Bronchial epithelial cell (primary cell): ENCODE results near the gene RAD51B. TPM values are rescaled to one million over a fixed set of nuclear protein-coding genes. Genes with fewer than 3 reads are reported as not detected.

Experiments
- DNase-seq: peaks from one replicate; pipeline ENCODE4 v3.0.0-alpha.2; 2010; ENCODE audit warnings: low read depth
- FAIRE-seq: peaks from 2 replicates; lab custom pipeline; 2011; peaks lifted over from hg19 to GRCh38; lab: Jason Lieb, UNC
- H3K27me3 ChIP-seq: 2 replicates; pipeline ENCODE4 v1.5.1; 2011; ENCODE audit warnings: low read length; ENCODE audit not compliant: control insufficient read depth, insufficient read depth
- H3K36me3 ChIP-seq: 2 replicates; pipeline ENCODE4 v1.5.1; 2011; ENCODE audit warnings: low read length; ENCODE audit not compliant: control insufficient read depth, insufficient read depth
- H3K4me3 ChIP-seq: 2 replicates; pipeline ENCODE4 v1.5.1; 2011; ENCODE audit warnings: mild to moderate bottlenecking, low read depth, low read length, control low read depth
- total RNA-seq: library from RNA; depleted of rRNA; stranded (reverse); fragments of >200 nt; gene quantifications from 2 replicates; pipeline ENCODE4 v1.2.1, GENCODE V29; 2014
- TF ChIP-seq, protein P1 (sequence below): IDR thresholded peaks from 2 replicates; pipeline ENCODE4 v1.5.1; 2011; ENCODE audit warnings: mild to moderate bottlenecking, moderate library complexity, low read length, control low read depth, inconsistent platforms; ENCODE audit not compliant: insufficient read depth, severe bottlenecking

Gene RAD51B
- total RNA-seq, 1 donor from 2014 or later = 12.1 TPM

DNA sequence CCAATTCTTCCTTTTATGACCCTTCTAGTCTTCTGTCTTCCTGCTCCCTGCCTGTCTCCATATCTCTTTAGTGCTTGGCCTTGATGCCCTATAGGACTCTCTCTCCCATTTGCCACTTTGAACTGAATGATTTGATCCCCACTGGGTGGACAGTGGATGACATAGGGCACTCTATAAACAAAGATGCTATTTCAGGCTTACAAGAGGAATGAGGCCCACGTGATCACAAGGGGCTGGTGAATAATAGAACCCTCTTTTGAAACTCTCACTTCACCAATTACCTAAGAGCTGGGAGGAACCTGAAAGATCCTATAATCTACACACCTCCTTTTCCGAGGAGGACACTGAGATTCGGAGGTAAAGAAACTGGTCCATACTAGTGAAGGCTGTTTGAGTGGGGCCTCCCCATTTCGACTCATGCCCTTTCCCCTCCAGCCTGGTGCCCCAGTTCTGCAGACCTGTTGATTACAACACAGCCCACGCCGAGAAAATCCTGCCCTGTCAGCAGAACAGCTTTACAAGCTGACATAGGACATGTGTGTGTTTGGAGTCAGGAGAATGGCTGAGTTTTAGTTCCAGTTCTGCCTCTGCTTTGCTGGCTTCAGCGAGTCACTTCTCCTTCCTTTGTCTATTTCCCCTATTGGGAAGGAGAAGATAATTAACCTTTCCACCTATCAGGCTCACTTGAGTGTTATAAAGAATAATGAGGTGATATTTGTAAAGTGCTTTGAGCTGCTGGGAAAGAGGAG lies 573.0 kb downstream of the RAD51B start:
- no peak for FAIRE-seq

DNA sequence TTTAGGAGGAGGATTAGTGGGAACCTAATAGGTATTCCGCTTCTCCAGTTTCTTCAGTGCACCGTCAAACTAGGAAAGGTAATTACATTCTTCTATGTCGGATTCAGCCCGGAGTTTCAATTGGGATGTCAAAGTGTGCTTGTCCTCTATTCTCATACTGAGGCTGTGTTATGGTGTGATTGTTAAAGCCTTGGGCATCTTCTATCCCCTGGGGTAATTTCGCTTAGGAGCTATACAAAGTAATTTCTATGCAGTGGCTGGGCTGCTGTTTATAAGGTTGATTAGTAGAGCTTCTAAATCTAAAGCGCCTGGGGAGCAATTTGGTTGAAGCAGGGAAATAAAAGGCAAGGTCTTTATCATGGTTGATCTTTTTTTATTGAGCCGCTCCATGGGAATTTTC lies 573.7 kb downstream of the RAD51B start:
- Histone ChIP-seq H3K36me3 (no peaks in the 10 kb centered on the region), H3K27me3 (no peaks in the 10 kb centered on the region), H3K4me3 (no peak overlapping the region)
- no peak for FAIRE-seq
- no peak for DNase-seq
- TF ChIP-seq, protein P1, sequence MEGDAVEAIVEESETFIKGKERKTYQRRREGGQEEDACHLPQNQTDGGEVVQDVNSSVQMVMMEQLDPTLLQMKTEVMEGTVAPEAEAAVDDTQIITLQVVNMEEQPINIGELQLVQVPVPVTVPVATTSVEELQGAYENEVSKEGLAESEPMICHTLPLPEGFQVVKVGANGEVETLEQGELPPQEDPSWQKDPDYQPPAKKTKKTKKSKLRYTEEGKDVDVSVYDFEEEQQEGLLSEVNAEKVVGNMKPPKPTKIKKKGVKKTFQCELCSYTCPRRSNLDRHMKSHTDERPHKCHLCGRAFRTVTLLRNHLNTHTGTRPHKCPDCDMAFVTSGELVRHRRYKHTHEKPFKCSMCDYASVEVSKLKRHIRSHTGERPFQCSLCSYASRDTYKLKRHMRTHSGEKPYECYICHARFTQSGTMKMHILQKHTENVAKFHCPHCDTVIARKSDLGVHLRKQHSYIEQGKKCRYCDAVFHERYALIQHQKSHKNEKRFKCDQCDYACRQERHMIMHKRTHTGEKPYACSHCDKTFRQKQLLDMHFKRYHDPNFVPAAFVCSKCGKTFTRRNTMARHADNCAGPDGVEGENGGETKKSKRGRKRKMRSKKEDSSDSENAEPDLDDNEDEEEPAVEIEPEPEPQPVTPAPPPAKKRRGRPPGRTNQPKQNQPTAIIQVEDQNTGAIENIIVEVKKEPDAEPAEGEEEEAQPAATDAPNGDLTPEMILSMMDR = no peak

More for the DNA sequence above, 573.0 kb downstream of the RAD51B start:
- TF ChIP-seq, protein P1 = no peak
- no peak for DNase-seq
- no peaks in the 10 kb centered on the region for H3K27me3 ChIP-seq
- H3K4me3 ChIP-seq = no peak overlapping the region
- H3K36me3 ChIP-seq = no peaks in the 10 kb centered on the region

DNA sequence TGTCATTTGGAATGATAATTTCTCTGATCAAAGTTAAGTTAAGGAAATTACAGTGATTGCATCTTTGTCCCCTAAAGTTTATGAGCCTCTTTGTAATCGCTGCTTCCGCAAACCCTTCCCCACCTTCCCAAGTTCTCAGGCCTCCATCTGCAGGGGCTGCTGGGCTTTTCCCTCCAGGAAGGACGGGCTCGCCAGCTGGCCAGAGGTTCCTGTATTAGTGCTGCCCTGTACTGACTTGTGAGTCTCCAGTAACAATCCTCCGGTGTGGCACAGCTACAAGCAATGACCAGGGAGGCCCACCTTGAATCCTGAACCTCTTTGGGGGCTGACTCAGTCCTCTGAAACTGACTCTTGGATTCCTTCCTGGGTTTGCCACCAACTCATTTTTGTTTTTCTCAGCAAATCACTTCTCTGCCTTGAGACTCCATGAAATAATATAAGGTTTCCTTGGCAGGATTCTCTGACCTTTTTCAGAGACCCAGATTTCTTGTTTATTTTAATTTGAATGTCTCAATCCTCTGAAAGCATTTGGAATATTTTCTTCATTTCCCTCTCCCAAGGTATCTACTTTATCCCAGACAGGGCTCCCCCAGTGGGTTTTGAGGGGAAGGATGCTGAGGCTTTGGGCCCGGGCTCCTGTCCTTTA lies 574.7 kb downstream of the RAD51B start:
- no peaks in the 10 kb centered on the region for H3K27me3 ChIP-seq
- no peaks in the 10 kb centered on the region for H3K36me3 ChIP-seq
- H3K4me3 ChIP-seq = no peak overlapping the region
- no peak for FAIRE-seq
- TF ChIP-seq, protein P1 = no peak
- DNase-seq = no peak

DNA sequence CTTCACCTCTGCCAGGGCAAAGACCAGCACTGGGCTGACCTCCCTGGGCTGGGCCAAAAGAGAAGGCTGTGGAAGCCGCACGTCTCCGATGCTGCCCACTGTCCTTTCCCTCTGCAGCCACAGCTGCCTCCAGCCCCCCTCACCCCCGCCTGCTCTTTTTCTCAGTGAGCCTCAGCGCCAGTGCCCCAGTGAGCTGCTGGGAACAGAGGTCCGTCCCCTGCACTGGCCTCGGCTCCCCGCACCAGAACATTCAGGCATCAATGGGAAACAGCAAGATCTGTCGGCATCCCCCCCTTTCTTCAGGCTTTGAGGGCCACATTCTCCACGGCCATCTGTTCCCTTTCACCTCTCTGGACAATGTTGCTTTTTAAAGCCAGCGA lies 575.2 kb downstream of the RAD51B start:
- TF ChIP-seq, protein P1 = no peak
- FAIRE-seq = no peak
- no peak for DNase-seq
- H3K36me3 ChIP-seq = no peaks in the 10 kb centered on the region
- no peak overlapping the region for H3K4me3 ChIP-seq
- H3K27me3 ChIP-seq = no peaks in the 10 kb centered on the region

DNA sequence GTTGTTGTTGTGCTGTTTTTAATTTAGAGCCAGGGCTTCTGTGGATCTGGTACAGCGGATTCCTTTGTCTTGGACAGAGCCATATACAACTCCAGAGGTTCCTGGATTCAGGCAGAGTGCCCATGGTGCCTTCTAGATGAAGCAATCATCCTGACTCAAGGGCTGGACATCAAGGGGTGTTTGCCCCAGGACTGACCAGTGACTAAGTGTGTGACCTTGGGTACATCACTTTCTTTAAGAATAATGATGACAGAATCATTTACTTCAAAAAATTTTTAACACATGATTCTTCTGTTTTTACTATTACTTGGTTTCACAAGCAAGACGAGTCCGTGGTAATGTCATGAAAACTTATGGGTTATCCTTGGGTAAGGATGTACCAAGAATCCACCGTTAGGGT lies 576.0 kb downstream of the RAD51B start:
- TF ChIP-seq, protein P1 = no peak
- DNase-seq = no peak
- Histone ChIP-seq H3K36me3 (no peaks in the 10 kb centered on the region), H3K27me3 (no peaks in the 10 kb centered on the region), H3K4me3 (no peak overlapping the region)
- no peak for FAIRE-seq
